Ectodermal cell (in vitro differentiated cells): ENCODE results near the gene HPS1.

ENCODE experiments used
- H3K27ac ChIP-seq: 2 replicates; pipeline ENCODE4 v1.7.0; 2013; ENCODE audit warnings: mild to moderate bottlenecking, low read depth, low read length; ENCODE audit not compliant: insufficient read depth, poor library complexity, severe bottlenecking
- H3K27me3 ChIP-seq: 2 replicates; pipeline ENCODE4 v1.7.0; 2013; ENCODE audit warnings: mild to moderate bottlenecking, low read length; ENCODE audit not compliant: insufficient read depth, control insufficient read depth, poor library complexity, severe bottlenecking
- H3K36me3 ChIP-seq: one replicate; pipeline ENCODE4 v1.7.0; 2013; ENCODE audit warnings: low read length; ENCODE audit not compliant: control insufficient read depth, insufficient read depth
- H3K4me1 ChIP-seq: one replicate; pipeline ENCODE4 v1.7.0; 2013; ENCODE audit warnings: low read length; ENCODE audit not compliant: control insufficient read depth, insufficient read depth
- H3K4me3 ChIP-seq: 2 replicates; pipeline ENCODE4 v1.7.0; 2013; ENCODE audit warnings: low read depth, low read length, control low read depth; ENCODE audit not compliant: insufficient read depth
- H3K9me3 ChIP-seq: 2 replicates; pipeline ENCODE4 v1.7.0; 2013; ENCODE audit warnings: mild to moderate bottlenecking, low read length, moderate library complexity; ENCODE audit not compliant: control insufficient read depth
- WGBS, 2 experiments: methylation state at CpG; one replicate each; pipeline ENCODE4 v1.1.7; 2013; ENCODE audit warnings: missing lambda C conversion rate in 2 of 2; 5-methylcytosine and 5-hydroxymethylcytosine counted together

The HPS1 gene

DNA sequence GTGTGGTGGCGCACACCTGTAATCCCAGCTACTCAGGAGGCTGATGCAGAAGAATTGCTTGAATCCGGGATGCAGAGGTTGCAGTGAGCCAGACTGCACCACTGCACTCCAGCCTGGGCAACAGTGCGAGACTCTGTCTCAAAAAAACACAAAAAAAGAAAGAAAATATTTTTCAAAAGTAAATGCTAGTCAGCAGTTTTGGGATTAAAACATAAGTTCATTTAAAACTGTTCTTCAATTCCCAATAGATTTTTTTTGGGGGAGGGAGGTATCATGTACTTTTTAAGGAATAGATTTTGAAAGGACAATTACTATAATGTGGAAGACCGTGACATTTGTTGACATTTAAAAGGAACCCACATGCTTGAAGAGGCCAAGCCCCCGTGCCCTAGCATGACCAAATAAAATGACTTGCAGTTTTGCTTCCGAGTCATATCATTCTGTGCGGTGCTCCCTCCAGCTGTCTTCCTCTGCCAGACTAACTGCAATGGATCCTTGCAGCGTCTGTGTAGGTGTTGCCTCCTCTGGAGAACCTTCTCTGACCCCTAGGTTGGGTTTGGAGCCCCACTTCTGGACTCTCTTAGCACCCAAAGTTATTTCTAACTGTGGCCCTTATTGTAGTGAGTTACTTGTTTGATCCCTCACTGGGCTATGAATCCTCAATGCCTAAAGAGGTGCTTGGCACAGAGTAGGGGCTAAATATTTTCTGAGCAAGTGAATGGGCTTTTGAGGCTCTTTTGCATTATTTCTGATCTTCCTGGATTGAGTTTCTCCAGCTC, 17.4 kb upstream of the HPS1 start:
- Histone ChIP-seq H3K4me1 (peaks cover 9% of the 10 kb centered on the region), H3K4me3 (no peak overlapping the region), H3K27me3 (peaks cover 14% of the 10 kb centered on the region), H3K27ac (no peak overlapping the region), H3K9me3 (no peaks in the 10 kb centered on the region), H3K36me3 (no peaks in the 10 kb centered on the region)
- WGBS, 2 experiments = 94 to 95% methylated on average over 7 of the region's 8 CpGs

DNA sequence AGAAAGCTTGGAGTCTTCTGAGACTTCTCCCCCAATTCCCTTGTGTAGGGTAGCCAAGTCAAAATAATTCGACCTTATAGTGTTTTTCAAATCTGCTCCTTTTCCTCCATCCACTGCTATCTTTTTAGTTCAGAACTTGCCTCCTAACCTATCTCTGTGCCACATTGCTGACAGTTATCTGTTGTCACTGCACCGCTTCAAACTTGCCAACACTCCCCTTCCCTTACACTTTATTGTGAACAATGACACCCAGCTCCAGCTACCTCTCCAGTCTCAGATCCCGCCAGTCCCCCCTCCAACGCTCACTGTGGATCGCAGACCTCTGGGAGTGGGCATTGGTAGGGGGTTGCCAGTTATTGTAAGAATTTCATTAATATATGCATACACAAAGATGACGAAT, 16.3 kb upstream of the HPS1 start:
- 94 to 98% methylated on average over 4 to 6 of the region's 6 CpGs for WGBS, 2 experiments
- no peaks in the 10 kb centered on the region for H3K9me3 ChIP-seq
- peaks cover 4% of the 10 kb centered on the region for H3K27me3 ChIP-seq
- H3K36me3 ChIP-seq = no peaks in the 10 kb centered on the region
- H3K4me3 ChIP-seq = no peak overlapping the region
- no peak overlapping the region for H3K27ac ChIP-seq
- peaks cover 11% of the 10 kb centered on the region for H3K4me1 ChIP-seq

DNA sequence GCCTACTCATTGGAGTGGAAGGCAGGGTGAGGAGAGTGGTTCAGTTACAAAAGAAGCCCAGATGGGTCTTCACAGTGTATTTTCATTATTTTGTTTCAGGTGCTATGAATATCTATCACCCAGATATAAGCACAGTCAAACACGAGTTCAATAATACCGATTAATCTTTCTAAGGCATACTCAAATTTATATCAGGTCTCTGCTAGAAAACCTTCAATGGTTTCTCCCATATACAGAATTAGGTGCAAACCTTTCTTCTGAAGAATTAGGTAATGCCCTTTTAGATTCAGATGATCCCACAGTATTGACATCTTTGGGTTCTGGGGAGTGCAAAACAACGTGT, 14.7 kb upstream of the HPS1 start:
- H3K27ac ChIP-seq = no peak overlapping the region
- WGBS, 2 experiments = 91 to 95% methylated on average over 3 of the region's 3 CpGs
- peaks cover 15% of the 10 kb centered on the region for H3K4me1 ChIP-seq
- no peaks in the 10 kb centered on the region for H3K9me3 ChIP-seq
- H3K36me3 ChIP-seq = no peaks in the 10 kb centered on the region
- H3K4me3 ChIP-seq = no peak overlapping the region
- no peaks in the 10 kb centered on the region for H3K27me3 ChIP-seq

DNA sequence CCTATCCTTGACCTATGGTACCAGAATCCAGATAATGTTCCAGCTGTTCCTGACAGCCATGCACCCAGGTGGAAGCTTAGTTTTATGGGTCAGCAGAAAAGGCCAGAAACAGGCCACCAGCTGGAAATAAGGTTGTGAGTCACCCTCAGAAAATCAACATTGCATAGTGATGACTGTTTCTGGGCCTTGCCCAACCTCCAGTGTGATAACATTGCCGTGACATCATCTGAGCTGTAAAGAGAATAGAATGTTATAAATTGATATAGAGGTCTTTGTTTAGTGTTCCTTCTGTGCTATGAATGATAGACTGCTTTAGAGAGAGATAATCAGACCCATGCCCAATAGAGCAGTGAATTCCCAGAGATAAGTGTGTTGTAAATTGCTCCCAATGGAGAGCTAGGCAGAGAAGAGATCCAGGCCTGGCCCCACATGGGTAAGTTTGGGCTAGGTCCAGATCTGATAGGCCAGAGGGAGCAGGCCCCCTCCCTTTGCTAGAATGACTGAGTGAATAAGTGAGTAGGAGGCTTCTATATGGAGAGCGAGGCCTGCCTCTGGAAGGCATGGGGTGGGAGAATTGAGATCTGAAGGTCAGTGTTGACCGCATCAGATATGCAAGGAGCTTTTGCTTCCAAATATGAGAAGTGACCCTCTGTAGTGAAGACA, 14.2 kb upstream of the HPS1 start:
- Histone ChIP-seq H3K4me3 (no peak overlapping the region), H3K4me1 (peaks cover 20% of the 10 kb centered on the region), H3K9me3 (no peaks in the 10 kb centered on the region), H3K36me3 (no peaks in the 10 kb centered on the region), H3K27me3 (no peaks in the 10 kb centered on the region), H3K27ac (no peak overlapping the region)
- WGBS, 2 experiments = 92 to 94% methylated on average over 3 of the region's 3 CpGs

DNA sequence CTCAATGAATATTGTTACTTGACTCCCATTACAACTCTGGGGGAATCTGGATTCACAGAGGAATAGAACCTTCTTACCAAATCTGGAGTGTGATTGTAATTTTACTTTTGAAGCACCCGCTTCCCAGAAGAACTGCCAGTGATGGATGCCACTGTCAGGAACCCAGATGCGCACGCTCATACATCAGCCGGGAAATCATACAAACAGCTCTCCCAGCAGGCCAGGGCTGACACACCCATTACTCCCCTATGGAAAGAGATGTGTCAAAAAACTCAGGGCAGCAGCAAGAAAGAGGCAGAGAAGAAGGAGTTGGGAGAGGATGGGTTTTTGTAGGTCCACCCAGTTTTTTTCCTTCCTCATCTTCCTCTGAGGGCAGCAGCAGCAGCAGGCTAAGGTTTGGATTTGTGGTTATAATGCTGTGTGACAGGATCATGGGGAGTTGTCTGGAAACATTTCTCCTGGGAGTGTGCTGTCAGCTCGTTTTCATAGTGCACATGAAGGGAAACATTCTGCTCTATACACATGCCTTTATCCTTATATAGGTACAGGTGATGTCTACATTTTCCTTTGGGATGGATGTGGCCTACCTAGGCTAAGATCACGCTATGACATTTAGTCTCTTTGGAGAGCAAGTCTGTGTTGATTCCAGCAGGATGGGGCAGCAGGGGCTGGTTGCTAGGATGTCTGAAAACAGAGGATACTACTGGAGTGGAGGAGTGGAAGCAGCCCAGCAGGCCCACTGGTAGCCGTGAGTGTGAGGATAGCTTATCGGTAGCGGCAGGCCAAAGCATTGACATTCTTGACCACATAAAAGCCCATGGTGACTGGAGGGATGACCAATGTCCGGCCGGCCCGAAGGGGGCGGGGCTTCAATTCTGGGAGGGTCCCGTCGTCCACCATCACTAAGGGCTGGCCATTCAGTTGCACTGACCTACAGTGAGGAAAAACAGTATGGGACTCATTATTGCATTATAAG, 12.4 kb upstream of the HPS1 start:
- WGBS, 2 experiments = 88 to 92% methylated on average over 14 to 15 of the region's 15 CpGs

DNA sequence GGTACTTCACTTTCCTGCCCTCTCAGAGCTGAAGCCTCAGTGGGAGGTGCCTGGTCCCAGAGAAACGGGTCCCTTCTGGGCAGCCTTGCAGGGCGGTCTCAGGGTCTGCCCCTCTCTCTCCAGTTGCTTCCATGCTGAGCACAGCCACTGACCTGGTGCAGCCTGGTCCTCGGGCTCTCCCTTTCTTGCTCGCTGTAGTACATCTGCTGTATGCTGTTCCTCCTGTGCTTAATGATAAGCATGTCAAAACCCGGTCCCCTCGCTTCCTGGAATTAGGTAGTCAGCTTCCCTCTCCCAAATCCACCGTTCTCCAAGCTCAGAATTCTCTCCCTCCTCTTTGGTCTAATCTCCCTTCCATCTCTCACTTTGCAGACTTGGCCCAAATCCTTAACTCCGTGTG, 11.0 kb upstream of the HPS1 start:
- no peaks in the 10 kb centered on the region for H3K9me3 ChIP-seq
- H3K4me3 ChIP-seq = no peak overlapping the region
- WGBS, 2 experiments = 61% methylated on average over 8 of the region's 8 CpGs

More for the DNA sequence above, 12.4 kb upstream of the HPS1 start:
- H3K9me3 ChIP-seq = no peaks in the 10 kb centered on the region
- H3K27ac ChIP-seq = no peak overlapping the region
- no peaks in the 10 kb centered on the region for H3K36me3 ChIP-seq
- H3K27me3 ChIP-seq = no peaks in the 10 kb centered on the region
- H3K4me1 ChIP-seq = peaks cover 24% of the 10 kb centered on the region
- H3K4me3 ChIP-seq = no peak overlapping the region

DNA sequence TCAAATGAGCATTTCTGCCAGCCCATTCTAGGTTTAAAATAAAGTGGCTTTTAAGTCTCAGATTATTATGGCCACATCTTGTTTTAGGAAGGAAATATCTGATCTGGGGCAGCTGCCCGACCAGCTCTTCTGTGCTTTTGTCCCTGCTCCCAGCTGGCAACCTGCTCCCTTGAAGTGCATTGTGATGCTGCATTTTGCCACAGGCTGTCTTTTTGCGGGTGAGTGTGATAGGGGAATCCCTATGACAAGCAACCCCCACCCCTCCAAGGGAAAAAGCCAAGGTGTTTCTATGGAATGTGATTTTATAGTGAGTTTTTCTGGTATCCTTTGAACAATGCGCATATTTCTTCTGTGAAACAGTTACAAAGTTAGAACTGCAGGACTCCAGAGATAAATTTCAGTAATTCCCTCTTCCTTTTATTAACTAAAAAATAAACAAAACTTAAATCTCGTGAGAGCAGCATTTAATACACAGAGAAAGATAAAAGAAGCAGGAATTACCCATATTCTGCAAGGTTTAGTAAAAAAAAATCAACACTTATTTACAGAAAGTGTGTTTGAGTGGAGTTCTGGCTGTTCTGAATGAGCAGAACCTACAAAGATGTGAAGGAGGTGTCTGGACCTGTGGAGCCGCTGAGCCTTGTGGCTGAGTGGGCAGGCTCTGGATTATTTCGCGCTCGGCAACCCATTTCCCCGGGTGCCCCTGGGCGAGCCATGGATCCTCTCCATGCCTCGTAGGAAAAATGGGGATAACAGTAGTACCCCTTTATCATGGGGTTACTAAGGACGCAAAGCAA, 10.1 kb upstream of the HPS1 start:
- Histone ChIP-seq H3K4me1 (peaks cover 24% of the 10 kb centered on the region), H3K4me3 (no peak overlapping the region), H3K27ac (no peak overlapping the region), H3K27me3 (no peaks in the 10 kb centered on the region), H3K36me3 (no peaks in the 10 kb centered on the region), H3K9me3 (no peaks in the 10 kb centered on the region)
- 67 to 73% methylated on average over 11 to 12 of the region's 12 CpGs for WGBS, 2 experiments

More for the DNA sequence above, 11.0 kb upstream of the HPS1 start:
- no peak overlapping the region for H3K27ac ChIP-seq
- H3K36me3 ChIP-seq = no peaks in the 10 kb centered on the region
- peaks cover 24% of the 10 kb centered on the region for H3K4me1 ChIP-seq
- H3K27me3 ChIP-seq = no peaks in the 10 kb centered on the region

DNA sequence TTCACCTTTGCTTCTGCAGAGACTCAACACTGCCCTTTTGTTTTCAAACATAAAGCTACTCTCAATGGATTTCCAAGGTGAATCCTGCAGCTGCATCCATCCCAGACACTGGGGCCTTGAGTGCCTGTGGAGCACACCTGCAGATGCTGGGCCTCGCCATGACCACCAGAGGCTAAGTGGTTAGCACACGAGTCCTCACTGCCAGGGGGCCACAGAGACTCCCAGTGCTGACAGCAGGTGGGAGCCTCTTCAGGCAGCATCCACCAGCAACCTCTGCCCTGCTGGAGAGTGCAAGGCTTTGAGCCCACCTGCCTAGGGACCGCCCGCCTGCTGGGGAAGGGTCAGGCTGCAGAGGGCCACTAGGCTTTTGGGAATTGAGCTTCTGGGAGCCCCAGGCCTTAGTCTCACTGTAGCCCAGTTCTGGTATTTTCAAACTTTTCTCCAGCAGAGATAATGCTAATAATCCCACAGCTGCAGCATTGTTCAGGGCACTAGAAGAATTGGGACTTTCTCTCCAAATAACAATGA, 9.4 kb upstream of the HPS1 start:
- no peaks in the 10 kb centered on the region for H3K27me3 ChIP-seq
- H3K36me3 ChIP-seq = no peaks in the 10 kb centered on the region
- 39 to 50% methylated on average over 4 of the region's 4 CpGs for WGBS, 2 experiments
- no peaks in the 10 kb centered on the region for H3K9me3 ChIP-seq
- H3K27ac ChIP-seq = no peak overlapping the region
- peaks cover 24% of the 10 kb centered on the region for H3K4me1 ChIP-seq
- H3K4me3 ChIP-seq = no peak overlapping the region

DNA sequence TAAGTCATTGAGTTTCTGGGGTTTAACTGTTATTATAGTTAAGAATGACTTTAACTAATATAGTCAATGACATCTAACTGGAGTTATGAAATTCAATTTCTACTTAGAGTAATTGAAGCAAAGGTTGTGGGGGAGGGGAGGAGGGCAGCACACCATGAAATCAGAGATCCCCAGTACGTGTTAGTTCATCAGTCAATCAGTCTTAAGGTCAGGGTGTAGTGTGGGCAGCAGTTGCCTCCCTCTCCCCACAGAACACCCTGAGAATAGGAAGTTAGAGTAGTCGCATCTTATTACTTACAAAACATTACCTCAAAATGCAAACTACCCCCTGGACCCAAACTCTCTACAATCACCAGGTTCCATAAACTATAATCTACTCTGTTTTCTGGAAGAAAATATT, 7.0 kb upstream of the HPS1 start:
- H3K27ac ChIP-seq = no peak overlapping the region
- H3K4me1 ChIP-seq = peaks cover 24% of the 10 kb centered on the region
- 76 to 86% methylated on average over 2 of the region's 2 CpGs for WGBS, 2 experiments
- H3K4me3 ChIP-seq = no peak overlapping the region
- no peaks in the 10 kb centered on the region for H3K27me3 ChIP-seq
- no peaks in the 10 kb centered on the region for H3K36me3 ChIP-seq
- no peaks in the 10 kb centered on the region for H3K9me3 ChIP-seq
